Endothelial cell (in vitro differentiated cells): Measurements from ENCODE around the gene ARL8B. TPM values are rescaled to one million over a fixed set of nuclear protein-coding genes. Genes with fewer than 3 reads are reported as not detected.

Experiments
- DNase-seq: peaks from one replicate; pipeline ENCODE4 v3.0.0; 2021; ENCODE audit warnings: low spot score
- H3K27ac Mint-ChIP-seq: one replicate; pipeline ENCODE4 v1.8.0; 2021; ENCODE audit warnings: mixed read lengths, inconsistent platforms; ENCODE audit not compliant: unreplicated experiment
- H3K27me3 Mint-ChIP-seq: one replicate; pipeline ENCODE4 v1.8.0; 2021; ENCODE audit warnings: mild to moderate bottlenecking, moderate library complexity, mixed read lengths, inconsistent platforms; ENCODE audit not compliant: unreplicated experiment
- H3K36me3 Mint-ChIP-seq: one replicate; pipeline ENCODE4 v1.8.0; 2021; ENCODE audit warnings: mild to moderate bottlenecking, low read depth, mixed read lengths, inconsistent platforms; ENCODE audit not compliant: unreplicated experiment
- H3K4me1 Mint-ChIP-seq: one replicate; pipeline ENCODE4 v1.8.0; 2021; ENCODE audit warnings: mild to moderate bottlenecking, mixed read lengths, inconsistent platforms; ENCODE audit not compliant: unreplicated experiment
- H3K4me3 Mint-ChIP-seq: one replicate; pipeline ENCODE4 v1.8.0; 2021; ENCODE audit warnings: mild to moderate bottlenecking, mixed read lengths, inconsistent platforms; ENCODE audit not compliant: unreplicated experiment
- H3K9me3 Mint-ChIP-seq: one replicate; pipeline ENCODE4 v1.8.0; 2021; ENCODE audit warnings: mixed read lengths, inconsistent platforms; ENCODE audit not compliant: unreplicated experiment
- CTCF ChIP-seq: fragments of 200-600 bp; sonication (generic); IDR thresholded peaks from one replicate; pipeline ENCODE4 v1.5.0; 2021; ENCODE audit warnings: antibody characterized with exemption; ENCODE audit not compliant: unreplicated experiment
- total RNA-seq: library from RNA; stranded (reverse); fragmentation: NEBNext Ultra II Directional; extraction: Animal tissue kit (Norgen Biotek cat#: 25700); gene quantifications from one replicate; pipeline ENCODE4 v1.2.1, GENCODE V29; 2021; ENCODE audit not compliant: unreplicated experiment

Gene ARL8B
- total RNA-seq, 1 donor from 2014 or later: 34.4 TPM

- TF ChIP-seq CTCF: no peak
- H3K36me3 Mint-ChIP-seq: peaks cover 29% of the 10 kb centered on the region
- H3K9me3 Mint-ChIP-seq: no peaks in the 10 kb centered on the region
- H3K4me1 Mint-ChIP-seq: peaks cover 11% of the 10 kb centered on the region
- no peak for DNase-seq
- H3K27ac Mint-ChIP-seq: no peak overlapping the region
- H3K4me3 Mint-ChIP-seq: no peak overlapping the region
- peaks cover 4% of the 10 kb centered on the region for H3K27me3 Mint-ChIP-seq
Observed at GRCh38 chr3:5217824-5218595, 95.9 kb downstream of the ARL8B start.

GRCh38 chr3:5218815-5219214, 96.7 kb downstream of the ARL8B start:
- DNase-seq: no peak
- H3K4me1 Mint-ChIP-seq: peaks cover 11% of the 10 kb centered on the region
- peaks cover 4% of the 10 kb centered on the region for H3K27me3 Mint-ChIP-seq
- H3K27ac Mint-ChIP-seq: no peak overlapping the region
- no peaks in the 10 kb centered on the region for H3K9me3 Mint-ChIP-seq
- TF ChIP-seq CTCF: no peak
- H3K36me3 Mint-ChIP-seq: peaks cover 21% of the 10 kb centered on the region
- no peak overlapping the region for H3K4me3 Mint-ChIP-seq

GRCh38 chr3:5219216-5219615, 97.1 kb downstream of the ARL8B start:
- peaks cover 11% of the 10 kb centered on the region for H3K4me1 Mint-ChIP-seq
- no peaks in the 10 kb centered on the region for H3K9me3 Mint-ChIP-seq
- H3K27me3 Mint-ChIP-seq: peaks cover 4% of the 10 kb centered on the region
- H3K36me3 Mint-ChIP-seq: peaks cover 17% of the 10 kb centered on the region
- H3K4me3 Mint-ChIP-seq: no peak overlapping the region
- no peak overlapping the region for H3K27ac Mint-ChIP-seq
- TF ChIP-seq CTCF: no peak
- no peak for DNase-seq

- H3K9me3 Mint-ChIP-seq: no peaks in the 10 kb centered on the region
- no peak for DNase-seq
- H3K4me1 Mint-ChIP-seq: peaks cover 11% of the 10 kb centered on the region
- no peak overlapping the region for H3K4me3 Mint-ChIP-seq
- peaks cover 8% of the 10 kb centered on the region for H3K36me3 Mint-ChIP-seq
- peaks cover 4% of the 10 kb centered on the region for H3K27me3 Mint-ChIP-seq
- TF ChIP-seq CTCF: no peak
- H3K27ac Mint-ChIP-seq: no peak overlapping the region
Observed at GRCh38 chr3:5220193-5220592, 98.1 kb downstream of the ARL8B start.

GRCh38 chr3:5220667-5221431, 98.8 kb downstream of the ARL8B start:
- H3K9me3 Mint-ChIP-seq: no peaks in the 10 kb centered on the region

More at GRCh38 chr3:5220667-5221431, 98.8 kb downstream of the ARL8B start:
- Mint-ChIP-seq H3K36me3 (peaks cover 1% of the 10 kb centered on the region), H3K27me3 (peaks cover 4% of the 10 kb centered on the region), H3K4me3 (no peak overlapping the region), H3K27ac (no peak overlapping the region), H3K4me1 (peaks cover 11% of the 10 kb centered on the region)
- DNase-seq: no peak
- TF ChIP-seq CTCF: no peak
